K562 (cell line): ENCODE results near the gene ARHGAP25. TPM values are rescaled to one million over a fixed set of nuclear protein-coding genes. Genes with fewer than 3 reads are reported as not detected.

Source experiments
- ATAC-seq: fragments of 200-7000 bp; cut with Tn5 transposase; 3 replicates; pipeline ENCODE4 v1.9.1; 2020; ENCODE audit warnings: moderate library complexity
- BruUV-seq: library from RNA; stranded (reverse); fragments of 400-500 nt; replicated peaks from 2 replicates; lab custom pipeline; 2021; lab: Mats Ljungman, UMichigan
- CTCF ChIA-PET: fragments of 300-600 bp; formaldehyde crosslinking; extraction: SDS; loops from one replicate; lab custom pipeline; 2021; ENCODE audit warnings: low intra/inter-chr PET ratio; lab: Yijun Ruan, JAX
- POLR2A ChIA-PET: fragments of 300-600, 350-650 bp; sonication (Branson Sonifier 250); formaldehyde crosslinking; extraction: SDS; loops from one replicate; lab custom pipeline; 2021; ENCODE audit warnings: antibody characterized with exemption, inconsistent platforms; lab: Yijun Ruan, JAX
- DNase-seq, 4 experiments: peaks; one replicate each; pipeline versions ENCODE4 v3.0.0 to v3.0.0-alpha.2; 2011 to 2018; ENCODE audit warnings: low spot score in 3 of 4, mixed read lengths in 3 of 4; ENCODE audit errors: extremely low read depth in 1 of 4
- FAIRE-seq: peaks from 2 replicates; lab custom pipeline; 2011; peaks lifted over from hg19 to GRCh38; lab: Jason Lieb, UNC
- H2AFZ ChIP-seq: 2 replicates; pipeline ENCODE4 v1.6.0; 2011; ENCODE audit warnings: low read depth, low read length, control low read depth, inconsistent platforms
- H3K27ac ChIP-seq: fragments of 200-600 bp; 3 replicates; pipeline ENCODE4 v1.8.0; 2011; ENCODE audit warnings: low read depth, mild to moderate bottlenecking, control low read depth, inconsistent platforms, low read length, moderate library complexity, mixed read lengths; ENCODE audit errors: extremely low read depth
- H3K27me3 ChIP-seq, 2 experiments: fragments of 300-600 bp in 1 of 2; 2 replicates in 1 of 2; 3 replicates in 1 of 2; pipeline versions ENCODE4 v1.6.0 to v1.8.0; 2011; ENCODE audit warnings: inconsistent platforms in 2 of 2, low read length in 2 of 2, mild to moderate bottlenecking in 1 of 2, mixed read lengths in 1 of 2, moderate library complexity in 1 of 2; ENCODE audit not compliant: control insufficient read depth in 2 of 2, insufficient read depth in 2 of 2
- H3K36me3 ChIP-seq: fragments of 300-600 bp; 3 replicates; pipeline ENCODE4 v1.8.0; 2011; ENCODE audit warnings: mild to moderate bottlenecking, low read length, inconsistent platforms; ENCODE audit not compliant: control insufficient read depth, insufficient read depth
- H3K4me1 ChIP-seq, 2 experiments: fragments of 200-600 bp in 1 of 2; replicated peaks in 1 of 2; 2 replicates in 1 of 2; 3 replicates in 1 of 2; pipeline versions ENCODE4 v1.5.1 to v1.8.0; 2011; ENCODE audit warnings: inconsistent platforms in 2 of 2, low read length in 2 of 2, mild to moderate bottlenecking in 1 of 2, mixed read lengths in 1 of 2, moderate library complexity in 1 of 2; ENCODE audit not compliant: control insufficient read depth in 2 of 2, insufficient read depth in 2 of 2
- H3K4me2 ChIP-seq: 2 replicates; pipeline ENCODE4 v1.6.1; 2011; ENCODE audit warnings: low read length, control low read depth, inconsistent platforms, mixed read lengths; ENCODE audit not compliant: insufficient read depth
- H3K4me3 ChIP-seq: fragments of 200-600 bp; sonication (generic), shearing (Covaris generic); 2 replicates; pipeline ENCODE4 v1.5.1; 2016; ENCODE audit warnings: control low read depth, inconsistent platforms
- H3K79me2 ChIP-seq: fragments of 200-600 bp; 3 replicates; pipeline ENCODE4 v1.8.0; 2011; ENCODE audit warnings: low read length, inconsistent platforms; ENCODE audit not compliant: control insufficient read depth, insufficient read depth
- H3K9ac ChIP-seq, 2 experiments: 2 replicates each; pipeline versions ENCODE4 v1.6.0 to v1.6.1; 2011; ENCODE audit warnings: low read depth in 2 of 2, low read length in 2 of 2, control low read depth in 1 of 2, inconsistent platforms in 1 of 2, mild to moderate bottlenecking in 1 of 2, mixed read lengths in 1 of 2; ENCODE audit not compliant: insufficient read depth in 1 of 2
- H3K9me1 ChIP-seq: one replicate; pipeline ENCODE4 v1.6.0; 2011; ENCODE audit warnings: inconsistent platforms, mild to moderate bottlenecking, low read length, moderate library complexity; ENCODE audit not compliant: control insufficient read depth, insufficient read depth
- H3K9me3 ChIP-seq: replicated peaks from 2 replicates; pipeline ENCODE4 v1.5.1; 2011; ENCODE audit warnings: low read depth, low read length, inconsistent platforms; ENCODE audit not compliant: control insufficient read depth, insufficient read depth
- H4K20me1 ChIP-seq: replicated peaks from 2 replicates; pipeline ENCODE4 v1.6.1; 2011; ENCODE audit warnings: low read length, inconsistent platforms, mixed read lengths; ENCODE audit not compliant: control insufficient read depth, insufficient read depth
- BACH1 ChIP-seq: fragments of 200-800 bp; sonication (Bioruptor generic); IDR thresholded peaks from 2 replicates; pipeline ENCODE4 v1.6.1; 2016; ENCODE audit warnings: missing genetic modification characterization, missing compliant biosample characterization
- BRD9 ChIP-seq: fragments of 450-650 bp; IDR thresholded peaks from 2 replicates; pipeline ENCODE4 v1.6.1; 2018; ENCODE audit warnings: low read depth; ENCODE audit not compliant: partially characterized antibody
- CHD4 ChIP-seq: fragments of 200-600 bp; sonication (generic); IDR thresholded peaks from 3 replicates; pipeline ENCODE4 v1.6.1; 2012; ENCODE audit warnings: low read depth, mild to moderate bottlenecking, mixed read lengths, low read length, inconsistent platforms; ENCODE audit not compliant: insufficient read depth, insufficient replicate concordance, poor library complexity, severe bottlenecking
- EP300 ChIP-seq: IDR thresholded peaks from 2 replicates; pipeline ENCODE4 v1.6.1; 2012; ENCODE audit warnings: low read length, improper control_type of control experiment
- ESRRA ChIP-seq: fragments of 450-650 bp; IDR thresholded peaks from 2 replicates; pipeline ENCODE4 v1.6.1; 2014; ENCODE audit warnings: low read depth, mild to moderate bottlenecking, moderate library complexity, borderline replicate concordance
- FIP1L1 ChIP-seq: fragments of 200-400 bp; formaldehyde crosslinking; IDR thresholded peaks from 2 replicates; pipeline ENCODE4 v1.6.1; 2018; ENCODE audit warnings: mild to moderate bottlenecking, low read depth, low read length; ENCODE audit not compliant: poor library complexity, severe bottlenecking
- HMG20A ChIP-seq: fragments of 450-650 bp; formaldehyde crosslinking; conservative IDR thresholded peaks from 2 replicates; pipeline ENCODE4 v1.4.0; 2020; ENCODE audit warnings: mild to moderate bottlenecking, mixed read lengths
- MTF1 ChIP-seq: fragments of 250-450 bp; sonication (Bioruptor Pico); IDR thresholded peaks from 2 replicates; pipeline ENCODE4 v1.9.0; 2021; ENCODE audit warnings: moderate library complexity, mild to moderate bottlenecking, inconsistent platforms, borderline replicate concordance
- MXI1 ChIP-seq: IDR thresholded peaks from 2 replicates; pipeline ENCODE4 v1.6.1; 2011; ENCODE audit warnings: low read depth, mild to moderate bottlenecking, improper control_type of control experiment, low read length
- PYGO2 ChIP-seq: fragments of 450-650 bp; IDR thresholded peaks from 2 replicates; pipeline ENCODE4 v1.6.1; 2016; ENCODE audit warnings: mild to moderate bottlenecking, missing genetic modification characterization, moderate library complexity, missing compliant biosample characterization
- TGIF2 ChIP-seq: sonication (generic); formaldehyde crosslinking; IDR thresholded peaks from 2 replicates; pipeline ENCODE4 v1.8.1; 2022; ENCODE audit warnings: mild to moderate bottlenecking, missing genetic modification reagents, moderate library complexity
- ZNF224 ChIP-seq: sonication (generic); formaldehyde crosslinking; IDR thresholded peaks from 2 replicates; pipeline ENCODE4 v1.8.0; 2022; ENCODE audit warnings: mild to moderate bottlenecking, missing genetic modification reagents
- WGBS: fragments of 100-300 bp; shearing (Covaris generic); methylation state at CpG from one replicate; pipeline ENCODE4 v1.1.6; 2016; ENCODE audit warnings: low coverage, mixed read lengths; ENCODE audit not compliant: insufficient coverage; ENCODE audit errors: missing lambda C conversion rate; 5-methylcytosine and 5-hydroxymethylcytosine counted together
- in situ Hi-C: fragments of 300-500 bp; cut with MboI; formaldehyde crosslinking; loops from 4 replicates; pipeline ENCODE4 v1.15.0; 2018; ENCODE audit warnings: inconsistent platforms, mixed read lengths
- intact Hi-C: fragments of 100-400 bp; cut with micrococcal nuclease; formaldehyde crosslinking; loops from 2 replicates; pipeline ENCODE4 v1.14.2; 2022
- polyA plus RNA-seq, 8 experiments: library from polyadenylated mRNA; depleted of rRNA in 4 of 8; stranded (reverse) in 5 of 8; unstranded in 3 of 8; fragments of >200 nt; fragmentation: Nextera tagmentation in 2 of 8; fragmentation: Illumina TruSeq in 1 of 8; extraction: Ambion mirVana in 2 of 8; extraction: Trizol in 1 of 8; gene quantifications; 2 replicates each; pipeline versions ENCODE4 v1.2.1 to v1.2.3, GENCODE V29; 2011 to 2014; ENCODE audit warnings: inconsistent platforms in 1 of 8, missing spikeins in 1 of 8
- total RNA-seq, 7 experiments: library from RNA; depleted of rRNA in 6 of 7; stranded (reverse); fragments of >200 nt in 6 of 7; fragmentation: Illumina TruSeq in 2 of 7; extraction: Trizol in 2 of 7; gene quantifications; 2 replicates each; pipeline versions ENCODE4 v1.2.1 to v1.2.3, GENCODE V29; 2011 to 2021; ENCODE audit warnings: low replicate concordance in 1 of 7
- TF ChIP-seq, protein P1 (sequence below): fragments of 250-450 bp; sonication (Bioruptor Pico); IDR thresholded peaks from 2 replicates; pipeline ENCODE4 v1.4.0; 2020; ENCODE audit warnings: mild to moderate bottlenecking

The ARHGAP25 gene
- total and polyA plus RNA-seq, 9 of the 15 experiments (the other 6 are each of a cell fraction or from before 2014, with no cell fraction given): 4.9 to 14.8 (median 10.7) TPM

DNA sequence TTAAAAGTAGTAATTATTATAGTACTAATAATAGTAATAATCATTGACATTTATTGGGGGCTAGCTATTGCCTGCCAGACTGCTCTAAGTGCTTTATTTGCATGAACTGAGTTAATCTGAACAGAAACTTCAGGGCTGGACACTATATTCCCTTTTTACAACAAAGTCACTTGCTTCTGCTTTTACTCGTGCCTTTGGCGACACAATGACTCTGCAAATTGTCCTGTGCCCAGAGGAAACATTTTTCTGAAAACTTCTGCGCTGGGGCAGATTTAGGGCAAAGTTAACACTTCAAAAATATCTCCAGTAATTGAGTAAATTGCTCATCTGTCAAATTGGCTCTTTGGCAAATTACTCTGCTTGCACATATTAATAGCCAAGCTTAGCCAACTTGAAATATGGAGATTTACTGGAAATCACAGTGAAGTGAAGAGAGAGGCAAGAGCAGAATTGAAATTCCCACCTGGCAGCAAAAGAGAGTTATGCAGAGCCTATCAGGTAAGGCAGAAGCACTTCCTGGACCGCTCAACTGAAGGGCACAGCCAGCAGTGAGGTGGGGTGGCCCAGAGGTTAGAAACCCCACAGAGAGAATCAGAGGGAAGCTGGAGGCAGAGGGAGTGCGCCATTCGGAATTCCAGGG is 100.2 kb downstream of the ARHGAP25 start (continued):
- peak; percentile 53; the same call in 1 of the 2 replicates for TF ChIP-seq BACH1 (tag)

DNA sequence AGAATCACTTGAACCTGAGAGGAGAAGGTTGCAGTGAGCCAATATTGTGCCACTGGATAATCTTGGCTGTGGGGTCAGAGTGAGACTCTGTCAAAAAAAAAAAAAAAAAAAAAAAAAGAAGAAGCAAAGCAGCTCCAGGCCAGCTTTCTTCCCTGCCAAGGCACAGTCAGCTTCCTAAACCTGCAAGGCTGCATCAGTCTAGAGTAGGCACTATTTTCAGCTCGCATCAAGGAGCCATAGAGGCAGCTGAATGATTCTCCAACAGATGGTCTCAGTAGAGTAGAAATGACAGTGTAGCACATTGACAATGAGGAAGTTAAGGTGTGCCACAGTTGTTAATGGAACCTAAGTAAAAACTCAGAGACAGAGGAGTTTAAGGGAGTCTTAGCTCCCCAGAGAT is 101.0 kb downstream of the ARHGAP25 start:
- ChIA-PET POLR2A (interaction anchor here (0.8 to 1.3 kb wide), 2 partner anchors 13 to 24 kb away, joined by 3 read pairs; no protein-coding TSS in a partner anchor), CTCF (interaction anchor here (1.6 kb wide), 1 partner anchor 84 kb away, joined by 10 read pairs; no protein-coding TSS in a partner anchor)
- no TSS peak for BruUV-seq
- H3K4me1 ChIP-seq: peaks cover 11 to 42% of the 10 kb centered on the region in 2 experiments; a peak in 4 of 5 replicates
- no peak for TF ChIP-seq CHD4
- no peak for TF ChIP-seq EP300
- no peak for TF ChIP-seq MXI1
- TF ChIP-seq PYGO2 (tag): no peak
- TF ChIP-seq, protein P1, sequence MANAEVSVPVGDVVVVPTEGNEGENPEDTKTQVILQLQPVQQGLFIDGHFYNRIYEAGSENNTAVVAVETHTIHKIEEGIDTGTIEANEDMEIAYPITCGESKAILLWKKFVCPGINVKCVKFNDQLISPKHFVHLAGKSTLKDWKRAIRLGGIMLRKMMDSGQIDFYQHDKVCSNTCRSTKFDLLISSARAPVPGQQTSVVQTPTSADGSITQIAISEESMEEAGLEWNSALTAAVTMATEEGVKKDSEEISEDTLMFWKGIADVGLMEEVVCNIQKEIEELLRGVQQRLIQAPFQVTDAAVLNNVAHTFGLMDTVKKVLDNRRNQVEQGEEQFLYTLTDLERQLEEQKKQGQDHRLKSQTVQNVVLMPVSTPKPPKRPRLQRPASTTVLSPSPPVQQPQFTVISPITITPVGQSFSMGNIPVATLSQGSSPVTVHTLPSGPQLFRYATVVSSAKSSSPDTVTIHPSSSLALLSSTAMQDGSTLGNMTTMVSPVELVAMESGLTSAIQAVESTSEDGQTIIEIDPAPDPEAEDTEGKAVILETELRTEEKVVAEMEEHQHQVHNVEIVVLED (CRISPR knock-in tag): no peak
- no peak for TF ChIP-seq HMG20A
- TF ChIP-seq TGIF2 (CRISPR knock-in tag): no peak
- TF ChIP-seq MTF1: no peak
- no peak for TF ChIP-seq ESRRA
- TF ChIP-seq FIP1L1: no peak
- TF ChIP-seq ZNF224: no peak
- TF ChIP-seq BRD9: no peak
- H3K27me3 ChIP-seq: no peaks in the 10 kb centered on the region
- no peak overlapping the region for H3K4me3 ChIP-seq
- no peaks in the 10 kb centered on the region for H3K79me2 ChIP-seq
- H3K27ac ChIP-seq: no peak overlapping the region
- FAIRE-seq: no peak
- H2AFZ ChIP-seq: peak overlapping the region; percentile 92
- H3K4me2 ChIP-seq: no peak overlapping the region
- in situ Hi-C loops (loop anchor here (10.0 kb wide), 1 partner anchor 371 kb away; the partner anchor contains the start of genes APLF and FBXO48), intact Hi-C loops (loop anchor here (2.0 to 5.0 kb wide), 2 partner anchors 68 to 373 kb away; no protein-coding TSS in a partner anchor)
- H4K20me1 ChIP-seq: no peaks in the 10 kb centered on the region
- no peaks in the 10 kb centered on the region for H3K36me3 ChIP-seq
- H3K9ac ChIP-seq: no peak overlapping the region
- 80% methylated on average over 1 of the region's 1 CpG for WGBS
- H3K9me1 ChIP-seq: no peaks in the 10 kb centered on the region
- DNase-seq: no peak
- ATAC-seq: no peak
- H3K9me3 ChIP-seq: no peaks in the 10 kb centered on the region; the same call in 1 of the 2 replicates
